SKM-1 treated with dmso at 0.1 percent for 144 hours (cell line): ENCODE measurements around the gene PRDM13.
A peak's percentile ranks its signal among the peaks of the same experiment; 100 is the strongest.
"Not testable (repeated sequence)": the region's sequence is repeated elsewhere in the genome, so short reads cannot be mapped to it uniquely, and the experiment has no call there.

Experiments
- DNase-seq: peaks from one replicate; lab custom pipeline; 2025; ENCODE audit not compliant: unreplicated experiment; lab: John Stamatoyannopoulos, UW

PRDM13 gene

GRCh38 chr6:99606656-99607415 lies at the start of gene PRDM13:
Gene PRDM13, plus strand, starts transcription at chr6:99606833. Its CDS starts 202 bp downstream, at chr6:99607035.
- no peak for DNase-seq

- DNase-seq, result peak; percentile 24
These were observed 47.6 kb upstream of the PRDM13 start for GRCh38 chr6:99559057-99559456.

- DNase-seq, result no peak
These were observed 46.0 kb upstream of the PRDM13 start for GRCh38 chr6:99560668-99561067.

GRCh38 chr6:99563056-99563723 lies 43.4 kb upstream of the PRDM13 start:
- no peak for DNase-seq

- peak; percentile 93 for DNase-seq
These were observed 38.3 kb upstream of the PRDM13 start, which contains the start of gene CCNC for GRCh38 chr6:99568103-99568933. Gene CCNC, minus strand, starts transcription at chr6:99568660. Its CDS starts 133 bp downstream, at chr6:99568527.

GRCh38 chr6:99573980-99574617 lies 32.5 kb upstream of the PRDM13 start:
- DNase-seq, result no peak

GRCh38 chr6:99575544-99576227 lies 30.9 kb upstream of the PRDM13 start:
- DNase-seq, result no peak

- DNase-seq, result no peak
These were observed 26.9 kb upstream of the PRDM13 start for GRCh38 chr6:99579781-99580180.

- no peak for DNase-seq
These were observed 18.8 kb upstream of the PRDM13 start for GRCh38 chr6:99587792-99588191.

GRCh38 chr6:99588618-99589289 lies 17.9 kb upstream of the PRDM13 start:
- DNase-seq, result no peak

GRCh38 chr6:99589290-99589672 lies 17.4 kb upstream of the PRDM13 start:
- DNase-seq, result no peak

- no peak for DNase-seq
These were observed 16.6 kb upstream of the PRDM13 start for GRCh38 chr6:99589907-99590493.

GRCh38 chr6:99590728-99591672 lies 15.6 kb upstream of the PRDM13 start:
- peak; percentile 69 for DNase-seq

GRCh38 chr6:99591673-99592364 lies 14.8 kb upstream of the PRDM13 start:
- no peak for DNase-seq

- DNase-seq, result peak; percentile 88
These were observed 13.7 kb upstream of the PRDM13 start for GRCh38 chr6:99592900-99593299.

GRCh38 chr6:99594696-99595095 lies 11.9 kb upstream of the PRDM13 start:
- DNase-seq, result not testable (repeated sequence)

- DNase-seq, result no peak
These were observed 3.9 kb upstream of the PRDM13 start for GRCh38 chr6:99602520-99603420.
